H7 (cell line): ENCODE data around the gene PDE9A. TPM values are rescaled to one million over a fixed set of nuclear protein-coding genes. Genes with fewer than 3 reads are reported as not detected.
"Not testable (repeated sequence)": the region's sequence is repeated elsewhere in the genome, so short reads cannot be mapped to it uniquely, and the experiment has no call there.

Source experiments
- DNase-seq: peaks from one replicate; pipeline ENCODE4 v3.0.0; 2012
- H3K27me3 ChIP-seq: 2 replicates; pipeline ENCODE4 v1.6.0; 2011; ENCODE audit warnings: mild to moderate bottlenecking, low read length; ENCODE audit not compliant: control insufficient read depth, insufficient read depth
- H3K36me3 ChIP-seq: replicated peaks from 2 replicates; pipeline ENCODE4 v1.5.1; 2011; ENCODE audit warnings: low read length; ENCODE audit not compliant: control insufficient read depth, insufficient read depth
- H3K4me3 ChIP-seq: 2 replicates; pipeline ENCODE4 v1.5.1; 2011; ENCODE audit warnings: low read depth, mild to moderate bottlenecking, control low read depth, low read length, moderate library complexity; ENCODE audit not compliant: insufficient read depth
- total RNA-seq: library from RNA; depleted of rRNA; stranded (reverse); fragments of >200 nt; shearing (Covaris generic); gene quantifications from 2 replicates; pipeline ENCODE4 v1.2.3, GENCODE V29; 2014

PDE9A gene
- total RNA-seq, 1 experiment from 2014 or later: 37.9 TPM

DNA sequence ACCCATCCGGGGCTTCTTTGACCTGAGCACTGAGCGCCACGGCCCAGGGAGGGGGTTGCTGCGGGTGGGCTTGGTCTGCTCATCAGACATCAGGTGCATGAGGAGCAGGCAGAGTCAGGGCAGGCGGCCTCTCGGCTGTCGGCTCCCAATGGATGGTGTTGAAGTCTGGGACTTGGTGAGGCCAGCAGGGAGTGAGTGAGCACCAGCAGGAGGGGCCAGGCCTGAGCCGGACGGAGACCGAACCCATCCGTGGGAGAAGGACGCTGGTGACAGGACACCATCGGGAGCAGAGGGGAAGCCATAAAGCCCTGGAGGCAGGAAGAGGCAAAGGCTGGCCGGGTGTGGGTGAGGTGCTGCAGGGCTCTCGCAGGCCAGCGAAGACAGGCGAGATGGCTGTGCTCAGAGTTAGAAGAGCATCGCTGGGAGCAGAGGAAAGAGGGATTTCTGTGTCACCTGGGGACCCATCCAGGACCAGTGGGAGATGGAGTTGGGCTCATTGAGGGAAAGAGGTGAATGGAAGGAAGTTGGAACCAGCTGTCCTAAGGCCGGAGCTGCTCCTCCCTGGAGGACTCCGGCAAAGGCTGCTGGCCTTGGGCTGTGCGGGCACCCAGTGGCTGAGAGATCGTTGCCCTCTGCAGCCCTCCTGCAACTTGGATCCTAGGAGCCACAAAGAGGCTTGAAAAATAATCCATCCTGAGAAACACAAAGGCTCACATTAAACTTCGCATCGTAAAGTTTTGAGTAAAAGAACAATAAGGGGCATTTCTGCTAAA lies 49.9 kb downstream of the PDE9A start:
- no peak overlapping the region for H3K4me3 ChIP-seq
- H3K27me3 ChIP-seq: no peaks in the 10 kb centered on the region
- peaks cover 1% of the 10 kb centered on the region for H3K36me3 ChIP-seq
- peak; percentile 42 for DNase-seq

DNA sequence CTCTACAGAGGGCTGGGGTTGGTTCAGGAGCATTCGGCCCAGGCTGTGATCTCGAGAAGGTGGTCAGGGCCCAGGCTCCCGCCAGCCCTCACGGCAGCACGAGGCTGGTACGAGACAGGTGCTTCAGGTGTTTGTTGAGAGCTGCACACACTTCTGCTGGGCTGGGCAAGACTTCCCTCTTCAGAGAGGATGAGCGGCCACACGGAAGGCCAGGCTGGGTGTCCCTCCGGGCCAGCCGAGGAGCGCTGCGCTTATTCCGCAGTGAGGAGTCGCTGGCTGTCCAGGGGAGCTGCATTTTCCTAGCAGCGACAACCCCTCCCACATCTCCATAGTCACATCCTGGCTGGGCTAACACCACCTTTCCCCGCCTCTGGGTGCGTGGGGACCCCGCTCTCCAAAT lies 50.5 kb downstream of the PDE9A start:
- H3K36me3 ChIP-seq: peaks cover 1% of the 10 kb centered on the region; the same call in 1 of the 2 replicates
- H3K4me3 ChIP-seq: no peak overlapping the region
- H3K27me3 ChIP-seq: no peaks in the 10 kb centered on the region
- DNase-seq: peak; percentile 66

DNA sequence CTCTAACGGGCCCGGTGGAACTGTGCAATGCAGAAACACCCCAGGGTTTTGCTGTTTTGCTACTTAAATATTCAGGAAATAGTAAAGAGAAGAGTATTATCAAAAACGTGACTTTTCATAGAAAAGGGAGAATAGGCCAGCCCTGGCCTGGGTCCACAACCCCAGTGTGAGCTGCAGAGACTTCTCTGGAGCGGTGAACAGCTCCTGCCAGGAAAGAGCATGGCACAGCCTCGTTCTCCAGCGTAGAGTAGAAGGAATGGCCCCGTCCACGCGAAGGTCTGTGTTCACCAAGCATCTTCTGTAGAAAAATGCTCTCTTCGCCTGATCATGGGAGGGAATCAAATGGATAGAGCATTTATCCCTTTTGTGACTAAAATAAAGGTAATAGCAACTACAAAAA lies 51.4 kb downstream of the PDE9A start:
- peak; percentile 41 for DNase-seq
- peaks cover 1% of the 10 kb centered on the region; the same call in 1 of the 2 replicates for H3K36me3 ChIP-seq
- no peak overlapping the region for H3K4me3 ChIP-seq
- no peaks in the 10 kb centered on the region for H3K27me3 ChIP-seq

DNA sequence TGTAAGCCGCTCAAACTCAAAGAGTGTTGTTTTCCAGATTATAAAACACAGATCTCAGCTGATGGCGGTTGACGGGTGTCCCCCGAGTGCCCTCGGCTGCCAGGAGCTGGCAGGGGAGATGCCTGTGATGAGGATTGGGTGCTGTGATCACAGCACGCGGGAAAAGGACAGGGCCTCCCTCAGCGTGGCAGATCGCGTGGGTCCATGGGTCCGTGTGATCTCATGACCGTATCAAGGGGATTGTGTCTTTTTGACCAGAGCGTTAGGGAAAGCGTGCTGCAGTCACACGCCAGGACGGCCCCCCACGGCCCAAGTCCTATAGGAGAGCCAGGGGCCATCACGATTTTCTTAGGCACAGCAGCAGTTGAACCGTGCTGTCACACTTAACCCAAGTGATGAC lies 51.9 kb downstream of the PDE9A start:
- no peaks in the 10 kb centered on the region for H3K27me3 ChIP-seq
- peaks cover 1% of the 10 kb centered on the region; the same call in 1 of the 2 replicates for H3K36me3 ChIP-seq
- H3K4me3 ChIP-seq: no peak overlapping the region
- peak; percentile 53 for DNase-seq

DNA sequence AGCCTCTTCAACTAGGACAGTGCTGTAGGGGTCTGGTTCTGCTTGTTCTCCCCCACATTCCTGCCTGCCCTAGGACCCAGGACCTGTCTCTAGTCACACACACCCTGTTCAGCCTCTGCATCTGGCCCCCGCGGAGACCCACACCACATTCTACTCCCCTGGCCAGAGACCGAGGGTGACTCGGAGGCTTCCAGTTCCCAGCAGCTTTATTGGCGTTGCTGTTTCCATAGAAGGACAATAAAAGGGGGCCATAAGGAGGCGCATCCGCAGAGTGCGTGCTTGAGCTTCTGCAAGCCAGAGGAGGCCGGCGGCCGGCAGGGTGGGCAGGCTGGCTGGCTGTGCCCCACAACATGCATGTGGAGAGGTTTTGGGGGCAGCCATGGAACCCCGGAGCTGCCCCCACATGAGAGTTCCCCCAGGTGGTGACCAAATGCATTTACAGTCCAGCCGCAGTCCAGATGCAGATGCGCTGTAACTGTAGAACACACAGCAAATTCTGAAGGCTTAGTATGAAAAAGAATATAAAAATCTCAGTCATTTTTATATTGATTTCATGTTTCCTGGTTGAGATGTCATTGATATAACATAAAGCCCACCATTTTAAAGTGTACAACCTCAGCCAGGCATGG lies 52.4 kb downstream of the PDE9A start:
- DNase-seq: peak; percentile 62
- Histone ChIP-seq H3K4me3 (no peak overlapping the region), H3K27me3 (no peaks in the 10 kb centered on the region), H3K36me3 (peaks cover 1% of the 10 kb centered on the region; the same call in 1 of the 2 replicates)

DNA sequence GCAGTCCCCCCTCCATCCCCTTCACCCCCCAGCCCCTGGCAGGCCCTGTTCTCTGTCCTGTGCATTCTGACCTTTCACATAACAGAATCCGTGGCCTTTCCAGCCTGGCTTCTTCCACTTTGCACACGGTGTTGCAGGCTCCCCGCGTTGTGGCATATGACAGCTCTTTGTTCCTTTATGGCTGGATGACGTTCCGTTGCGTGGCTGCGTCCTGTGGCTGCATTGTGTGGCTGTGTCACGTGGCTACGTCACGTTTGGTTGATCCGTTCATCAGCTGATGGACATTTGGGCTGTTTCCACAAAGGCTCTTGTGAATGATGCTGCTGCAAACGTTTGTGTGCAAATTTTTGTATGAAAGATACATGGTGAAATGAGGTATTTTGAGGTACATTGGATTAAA lies 53.3 kb downstream of the PDE9A start:
- Histone ChIP-seq H3K27me3 (no peaks in the 10 kb centered on the region), H3K4me3 (no peak overlapping the region), H3K36me3 (peaks cover 1% of the 10 kb centered on the region; the same call in 1 of the 2 replicates)
- DNase-seq: peak; percentile 20

DNA sequence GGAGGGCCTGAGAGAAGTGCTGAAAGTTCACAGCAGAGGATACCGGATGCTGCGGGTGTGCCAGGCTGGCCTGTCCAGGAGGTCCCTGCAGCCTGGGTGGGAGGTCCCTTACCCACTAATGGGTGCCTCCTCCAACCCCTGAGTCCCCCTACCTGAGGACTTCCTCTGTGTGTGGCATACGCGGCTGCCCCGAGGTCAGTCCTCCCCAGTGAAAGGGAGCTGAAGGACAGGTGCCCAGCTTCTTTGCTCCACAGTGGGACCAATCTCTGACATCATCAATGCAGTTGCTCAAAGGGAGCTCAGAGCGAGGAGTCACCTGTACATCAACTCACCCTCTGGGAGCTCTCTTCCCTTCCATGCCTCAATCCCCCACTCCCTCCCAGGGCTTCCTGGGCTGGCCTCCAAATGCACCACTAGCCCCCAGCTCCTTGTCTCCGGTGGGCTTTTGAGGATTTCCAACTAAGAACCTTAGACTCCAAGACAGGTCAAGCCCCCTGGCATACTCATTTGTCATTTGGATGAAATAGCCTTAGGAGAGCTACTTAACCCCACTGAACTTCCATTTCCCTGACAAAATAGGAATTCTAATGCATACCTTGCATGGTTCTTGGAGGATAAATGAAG lies 53.9 kb downstream of the PDE9A start:
- no peaks in the 10 kb centered on the region for H3K27me3 ChIP-seq
- DNase-seq: peak; percentile 66

DNA sequence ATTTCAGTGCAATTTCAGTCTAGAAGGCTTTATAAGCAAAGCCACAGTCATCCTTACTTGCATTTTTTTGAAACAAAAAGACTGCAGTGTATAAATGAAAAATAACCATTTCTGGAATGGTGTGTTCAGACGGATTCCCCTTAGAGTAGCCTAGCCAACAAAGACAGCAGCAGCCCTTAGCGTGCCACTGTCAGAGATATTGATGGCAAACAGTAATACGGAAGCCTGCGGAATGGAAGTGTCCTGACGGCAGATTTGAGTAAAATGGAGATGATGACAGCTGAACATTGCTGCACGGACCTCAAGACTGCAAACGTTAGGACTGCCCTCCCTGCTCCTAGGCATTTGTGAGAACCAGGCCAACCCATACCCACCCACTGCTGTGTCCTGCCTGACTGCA lies 54.7 kb downstream of the PDE9A start:
- peak; percentile 37 for DNase-seq
- Histone ChIP-seq H3K36me3 (0 out of 2 replicates have a peak, but pooled peaks cover 1% of the 10 kb centered on the region), H3K4me3 (no peak overlapping the region), H3K27me3 (no peaks in the 10 kb centered on the region)

More for the DNA sequence above, 53.9 kb downstream of the PDE9A start:
- Histone ChIP-seq H3K4me3 (no peak overlapping the region), H3K36me3 (peaks cover 1% of the 10 kb centered on the region; the same call in 1 of the 2 replicates)

DNA sequence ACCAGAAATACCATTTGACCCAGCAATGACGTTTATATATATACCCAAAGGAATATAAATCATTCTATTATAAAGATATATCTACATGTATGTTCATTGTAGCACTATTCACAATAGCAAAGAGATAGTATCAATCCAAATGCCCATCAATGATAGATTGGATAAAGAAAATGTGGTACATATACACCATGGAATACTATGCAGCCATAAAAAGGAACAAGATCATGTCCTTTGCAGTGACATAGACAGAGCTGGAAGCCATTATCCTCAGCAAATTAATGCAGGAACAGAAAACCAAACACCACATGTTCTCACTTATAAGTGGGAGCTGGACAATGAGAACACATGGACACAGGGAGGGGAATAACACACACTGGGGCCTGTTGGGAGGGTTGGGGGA lies 55.5 kb downstream of the PDE9A start:
- H3K36me3 ChIP-seq, H3K4me3 ChIP-seq, H3K27me3 ChIP-seq, DNase-seq: not testable (repeated sequence)

DNA sequence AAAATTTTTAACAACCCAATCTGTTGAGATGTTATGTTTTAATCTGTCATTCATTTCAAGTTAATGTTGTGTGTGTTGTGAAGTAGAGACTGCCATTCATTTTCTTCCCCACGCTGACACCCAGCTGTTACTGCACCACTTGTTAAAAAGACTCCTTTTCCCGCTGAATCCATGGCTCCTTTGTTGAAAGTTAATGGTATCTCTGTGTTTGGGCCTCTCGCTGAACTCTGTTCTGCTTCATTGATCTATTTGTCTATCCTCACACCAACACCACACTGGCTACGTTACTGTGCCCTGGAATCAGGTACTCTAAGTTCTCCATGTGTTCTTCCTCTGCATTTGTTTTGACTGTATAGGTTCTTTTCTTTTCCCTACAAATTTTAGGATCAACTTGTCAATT lies 58.2 kb downstream of the PDE9A start:
- DNase-seq: peak; percentile 14
- Histone ChIP-seq H3K4me3 (no peak overlapping the region), H3K36me3 (0 out of 2 replicates have a peak, but pooled peaks cover 1% of the 10 kb centered on the region), H3K27me3 (no peaks in the 10 kb centered on the region)

DNA sequence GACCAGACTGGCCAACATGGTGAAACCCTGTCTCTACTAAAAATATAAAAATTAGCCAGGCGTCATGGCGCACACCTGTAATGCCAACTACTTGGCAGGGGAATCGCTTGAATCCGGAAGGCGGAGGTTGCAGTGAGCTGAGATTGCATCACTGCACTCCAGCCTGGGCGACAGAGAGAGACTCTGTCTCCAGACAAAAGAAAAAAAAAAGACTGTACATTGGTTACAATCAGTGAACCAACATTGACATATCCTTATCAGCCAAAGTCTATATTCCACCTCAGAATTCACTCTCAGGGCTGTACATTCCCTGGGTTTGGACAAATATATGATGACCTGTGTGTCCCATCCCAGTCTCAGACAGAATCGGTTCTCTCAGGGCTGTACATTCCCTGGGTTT lies 62.0 kb downstream of the PDE9A start:
- not testable (repeated sequence) for H3K36me3 ChIP-seq, H3K4me3 ChIP-seq, H3K27me3 ChIP-seq, DNase-seq

DNA sequence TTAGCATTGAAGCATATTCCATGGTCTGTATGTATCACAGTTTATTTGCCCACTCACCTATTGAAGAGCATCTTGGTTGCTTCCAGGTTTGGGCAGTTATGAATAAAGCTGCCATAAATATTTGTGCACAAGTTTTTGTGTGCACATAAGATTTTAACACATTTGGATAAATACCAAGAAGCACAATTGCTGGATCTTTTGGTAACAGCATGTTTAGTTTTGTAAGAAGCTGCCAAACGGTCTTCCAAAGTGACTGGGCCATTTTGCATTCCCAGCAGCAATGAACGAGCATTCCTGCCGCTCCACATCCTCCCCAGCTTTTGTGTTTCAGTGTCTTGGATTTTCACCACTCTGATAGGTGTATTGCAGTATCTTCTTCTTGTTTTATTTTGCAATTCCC lies 62.7 kb downstream of the PDE9A start:
- Histone ChIP-seq H3K36me3 (no peaks in the 10 kb centered on the region), H3K27me3 (no peaks in the 10 kb centered on the region)
- no peak for DNase-seq

DNA sequence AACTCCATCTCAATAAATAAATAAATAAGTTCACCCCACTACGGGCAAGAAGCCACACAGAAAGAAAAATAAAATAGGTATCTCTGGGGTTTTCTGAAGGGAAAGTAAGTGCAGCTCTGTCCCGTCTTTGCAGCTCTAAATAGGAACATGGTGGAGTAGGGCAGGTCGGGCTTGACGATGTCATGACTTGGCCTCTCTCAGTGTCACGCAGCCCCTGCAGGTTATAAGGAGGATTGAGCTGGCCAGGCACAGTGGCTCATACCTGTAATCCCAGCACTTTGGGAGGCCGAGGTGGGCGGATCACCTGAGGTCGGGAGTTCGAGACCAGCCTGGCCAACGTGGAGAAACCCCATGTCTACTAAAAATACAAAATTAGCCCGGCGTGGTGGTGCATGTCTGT lies 67.1 kb downstream of the PDE9A start:
- H3K4me3 ChIP-seq, H3K27me3 ChIP-seq, DNase-seq, H3K36me3 ChIP-seq: not testable (repeated sequence)

More for the DNA sequence above, 62.7 kb downstream of the PDE9A start:
- H3K4me3 ChIP-seq: no peak overlapping the region

DNA sequence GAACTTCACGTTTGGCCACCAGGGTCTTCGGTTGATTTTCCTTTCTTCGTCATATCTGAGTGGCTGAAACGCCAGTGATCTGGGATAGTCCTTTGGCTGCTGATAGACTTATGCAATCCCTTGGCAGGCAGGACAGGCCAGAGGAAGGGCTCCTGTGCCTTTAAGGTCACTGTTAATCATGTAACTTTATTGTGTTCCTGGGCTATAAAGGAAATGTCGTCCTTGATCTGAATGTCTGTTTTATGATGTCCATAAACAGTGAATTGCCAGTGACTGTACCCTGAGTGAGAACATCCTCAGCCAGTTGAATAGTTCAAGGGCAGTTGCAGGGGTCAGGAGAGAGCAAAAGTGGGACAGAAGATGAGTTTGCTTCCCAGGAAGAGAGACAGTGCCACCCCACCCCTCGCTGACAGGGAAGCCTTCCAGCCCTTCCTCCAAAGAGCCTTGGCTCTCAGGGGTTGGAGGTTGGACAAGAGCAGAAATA lies 68.0 kb downstream of the PDE9A start:
- DNase-seq: no peak
- no peaks in the 10 kb centered on the region for H3K27me3 ChIP-seq
- no peak overlapping the region for H3K4me3 ChIP-seq
- no peaks in the 10 kb centered on the region; the same call in 1 of the 2 replicates for H3K36me3 ChIP-seq
